ENCODE results near the gene PLD2.

PLD2 gene, protein sequence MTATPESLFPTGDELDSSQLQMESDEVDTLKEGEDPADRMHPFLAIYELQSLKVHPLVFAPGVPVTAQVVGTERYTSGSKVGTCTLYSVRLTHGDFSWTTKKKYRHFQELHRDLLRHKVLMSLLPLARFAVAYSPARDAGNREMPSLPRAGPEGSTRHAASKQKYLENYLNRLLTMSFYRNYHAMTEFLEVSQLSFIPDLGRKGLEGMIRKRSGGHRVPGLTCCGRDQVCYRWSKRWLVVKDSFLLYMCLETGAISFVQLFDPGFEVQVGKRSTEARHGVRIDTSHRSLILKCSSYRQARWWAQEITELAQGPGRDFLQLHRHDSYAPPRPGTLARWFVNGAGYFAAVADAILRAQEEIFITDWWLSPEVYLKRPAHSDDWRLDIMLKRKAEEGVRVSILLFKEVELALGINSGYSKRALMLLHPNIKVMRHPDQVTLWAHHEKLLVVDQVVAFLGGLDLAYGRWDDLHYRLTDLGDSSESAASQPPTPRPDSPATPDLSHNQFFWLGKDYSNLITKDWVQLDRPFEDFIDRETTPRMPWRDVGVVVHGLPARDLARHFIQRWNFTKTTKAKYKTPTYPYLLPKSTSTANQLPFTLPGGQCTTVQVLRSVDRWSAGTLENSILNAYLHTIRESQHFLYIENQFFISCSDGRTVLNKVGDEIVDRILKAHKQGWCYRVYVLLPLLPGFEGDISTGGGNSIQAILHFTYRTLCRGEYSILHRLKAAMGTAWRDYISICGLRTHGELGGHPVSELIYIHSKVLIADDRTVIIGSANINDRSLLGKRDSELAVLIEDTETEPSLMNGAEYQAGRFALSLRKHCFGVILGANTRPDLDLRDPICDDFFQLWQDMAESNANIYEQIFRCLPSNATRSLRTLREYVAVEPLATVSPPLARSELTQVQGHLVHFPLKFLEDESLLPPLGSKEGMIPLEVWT

DNA sequence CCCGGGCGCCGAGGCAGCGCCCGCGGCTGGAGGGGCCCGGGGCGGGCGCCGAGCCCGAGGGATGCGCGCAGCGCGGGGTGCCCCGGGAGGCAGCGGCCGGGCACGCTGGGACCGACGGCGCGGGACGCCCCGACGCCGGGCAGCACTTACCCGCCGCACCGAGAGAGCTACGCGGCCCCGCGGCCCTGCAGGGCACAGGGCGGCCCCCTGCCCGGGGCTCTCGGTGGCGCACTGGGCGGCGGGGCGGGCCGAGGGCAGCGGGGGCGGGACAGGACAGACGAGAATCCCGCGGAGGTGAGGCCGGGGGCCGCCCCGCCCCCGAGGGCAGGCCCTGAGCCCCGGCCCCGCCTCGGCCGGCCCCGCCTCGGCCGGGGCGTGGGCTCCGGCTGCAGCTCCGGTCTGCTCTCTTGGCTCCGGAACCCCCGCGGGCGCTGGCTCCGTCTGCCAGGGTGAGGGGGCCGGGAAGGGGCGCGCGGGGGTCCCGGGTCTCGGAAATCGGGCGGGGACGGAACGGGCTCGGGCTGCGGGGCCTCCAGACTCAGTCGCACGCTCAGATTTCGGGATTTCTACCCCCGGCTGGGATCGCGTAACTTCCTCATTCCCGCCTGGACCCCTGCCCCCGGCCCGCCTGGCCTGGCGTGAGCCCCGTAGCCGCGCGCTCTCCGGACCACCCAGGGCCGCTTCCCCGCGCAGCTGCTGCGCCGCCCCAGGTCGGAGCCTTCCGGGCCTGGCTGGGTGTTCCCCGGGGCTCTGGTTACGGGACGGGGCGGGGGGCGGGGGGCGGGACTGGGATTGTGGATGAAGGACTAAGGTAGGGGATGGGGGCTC is at the start of gene PLD2:
TSS of gene PLD2 (plus strand) at position 376 of the 828 bp plus-strand sequence. CDS start 621 bp downstream, outside the sequence.
- Histone ChIP-seq H3K9ac (ENCODE audit: low read length) (peak within 1 kb of the TSS; percentile 74), H3K27me3 (ENCODE audit: control insufficient read depth, insufficient read depth, low read length) (no peaks in the 10 kb centered on the region), H3K4me3 (ENCODE audit: low read depth, low read length) (peak within 1 kb of the TSS; percentile 74), H3K27ac (ENCODE audit: low read depth, low read length) (no peak within 1 kb of the TSS), H3K36me3 (ENCODE audit: control insufficient read depth, insufficient read depth, low read length) (peaks cover 29% of the 10 kb centered on the region), H3K9me3 (ENCODE audit: control insufficient read depth, insufficient read depth, low read depth, low read length) (no peaks in the 10 kb centered on the region), H3K4me1 (ENCODE audit: control insufficient read depth, insufficient read depth, low read length) (peaks cover 6% of the 10 kb centered on the region; the same call in 1 of the 2 replicates)

DNA sequence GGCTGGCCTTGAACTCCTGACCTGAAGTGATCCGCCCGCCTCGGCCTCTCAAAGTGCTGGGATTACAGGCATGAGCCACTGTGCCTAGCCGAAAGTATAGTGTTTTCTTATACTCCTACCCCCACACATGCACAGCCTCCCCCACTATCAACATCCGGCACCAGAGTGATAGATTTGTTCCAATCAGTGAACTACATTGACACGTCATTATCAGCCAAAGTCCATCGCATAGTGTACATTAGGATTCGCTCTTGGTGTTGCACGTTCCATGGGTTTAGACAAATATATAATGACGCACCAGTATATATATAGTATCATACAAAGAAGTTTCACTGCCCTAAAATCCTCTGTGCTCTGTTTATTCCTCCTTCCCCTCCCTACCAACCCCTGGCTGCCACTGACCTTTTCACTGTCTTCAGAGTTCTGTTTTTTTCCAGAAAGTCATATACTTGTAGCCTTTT is 47.1 kb upstream of the PLD2 start:
- H3K27ac ChIP-seq (ENCODE audit: low read depth, low read length) = no peak overlapping the region
- H3K9ac ChIP-seq (ENCODE audit: low read length) = no peak overlapping the region
- no peaks in the 10 kb centered on the region for H3K4me1 ChIP-seq (ENCODE audit: control insufficient read depth, insufficient read depth, low read length)
- no peaks in the 10 kb centered on the region for H3K9me3 ChIP-seq (ENCODE audit: control insufficient read depth, insufficient read depth, low read depth, low read length)
- H3K27me3 ChIP-seq (ENCODE audit: control insufficient read depth, insufficient read depth, low read length) = peaks cover 3% of the 10 kb centered on the region; the same call in 1 of the 2 replicates
- no peak overlapping the region for H3K4me3 ChIP-seq (ENCODE audit: low read depth, low read length)
- no peaks in the 10 kb centered on the region for H3K36me3 ChIP-seq (ENCODE audit: control insufficient read depth, insufficient read depth, low read length)

DNA sequence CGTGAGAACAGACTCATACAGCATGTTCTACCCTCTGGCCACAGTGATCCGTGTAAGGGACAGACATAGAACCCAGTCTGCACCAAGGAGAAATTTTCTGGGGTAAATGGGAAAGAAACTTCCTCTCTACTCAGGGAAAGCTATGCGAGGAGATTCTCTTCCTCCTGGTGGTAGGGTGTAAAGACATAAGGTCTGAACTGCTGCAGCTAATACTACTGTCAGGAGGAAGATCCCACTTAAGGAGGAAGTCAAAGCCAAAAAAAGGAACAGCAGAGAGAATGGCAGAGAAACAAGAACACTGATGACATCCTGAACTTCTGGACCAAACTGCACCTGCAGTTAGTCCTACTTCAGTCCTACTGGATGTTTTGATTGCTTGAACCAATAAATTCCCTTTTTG is 42.4 kb upstream of the PLD2 start:
- no peak overlapping the region for H3K9ac ChIP-seq (ENCODE audit: low read length)
- H3K4me1 ChIP-seq (ENCODE audit: control insufficient read depth, insufficient read depth, low read length) = no peaks in the 10 kb centered on the region
- H3K36me3 ChIP-seq (ENCODE audit: control insufficient read depth, insufficient read depth, low read length) = no peaks in the 10 kb centered on the region
- H3K27me3 ChIP-seq (ENCODE audit: control insufficient read depth, insufficient read depth, low read length) = no peaks in the 10 kb centered on the region
- no peak overlapping the region for H3K27ac ChIP-seq (ENCODE audit: low read depth, low read length)
- H3K4me3 ChIP-seq (ENCODE audit: low read depth, low read length) = no peak overlapping the region
- H3K9me3 ChIP-seq (ENCODE audit: control insufficient read depth, insufficient read depth, low read depth, low read length) = no peaks in the 10 kb centered on the region

DNA sequence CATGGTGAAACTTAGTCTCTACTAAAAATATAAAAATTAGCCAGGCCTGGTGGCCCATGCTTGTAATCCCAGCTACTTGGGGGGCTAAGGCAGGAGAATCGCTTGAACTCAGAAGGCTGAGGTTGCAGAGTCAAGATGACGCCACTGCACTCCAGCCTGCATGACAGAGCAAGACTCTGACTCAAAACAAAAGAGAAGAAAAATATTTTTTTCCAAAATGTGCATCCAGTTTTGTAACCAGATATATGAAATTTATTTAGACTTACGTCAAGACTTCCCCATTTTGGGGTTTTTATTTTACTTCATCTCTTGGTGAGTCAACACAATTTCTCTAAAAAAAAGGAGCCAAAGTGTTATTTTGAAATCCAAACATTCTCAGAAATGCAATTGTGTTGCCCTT is 40.8 kb upstream of the PLD2 start:
- no peak overlapping the region for H3K27ac ChIP-seq (ENCODE audit: low read depth, low read length)
- no peaks in the 10 kb centered on the region for H3K27me3 ChIP-seq (ENCODE audit: control insufficient read depth, insufficient read depth, low read length)
- H3K9me3 ChIP-seq (ENCODE audit: control insufficient read depth, insufficient read depth, low read depth, low read length) = no peaks in the 10 kb centered on the region
- H3K9ac ChIP-seq (ENCODE audit: low read length) = no peak overlapping the region
- H3K4me1 ChIP-seq (ENCODE audit: control insufficient read depth, insufficient read depth, low read length) = no peaks in the 10 kb centered on the region
- no peaks in the 10 kb centered on the region for H3K36me3 ChIP-seq (ENCODE audit: control insufficient read depth, insufficient read depth, low read length)
- no peak overlapping the region for H3K4me3 ChIP-seq (ENCODE audit: low read depth, low read length)

DNA sequence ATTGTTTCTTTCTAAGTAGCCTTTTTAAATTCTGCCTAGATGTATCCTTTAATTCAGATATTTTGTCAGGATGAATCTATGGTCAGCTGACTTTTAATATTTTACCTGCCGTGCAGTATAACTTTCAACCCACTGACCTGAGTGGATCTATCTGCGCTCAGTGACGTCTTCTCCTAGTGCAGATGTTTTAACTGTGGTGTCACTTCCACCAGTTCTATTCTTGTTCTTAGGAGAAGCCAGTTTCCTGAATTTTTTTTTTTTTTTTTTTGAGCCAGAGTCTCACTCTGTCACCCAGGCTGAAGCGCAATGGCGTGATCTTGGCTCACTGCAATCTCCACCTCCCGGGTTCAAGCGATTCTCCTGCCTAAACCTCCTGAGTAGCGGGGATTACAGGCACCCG is 40.2 kb upstream of the PLD2 start:
- Histone ChIP-seq H3K9me3 (ENCODE audit: control insufficient read depth, insufficient read depth, low read depth, low read length) (no peaks in the 10 kb centered on the region), H3K27ac (ENCODE audit: low read depth, low read length) (no peak overlapping the region), H3K36me3 (ENCODE audit: control insufficient read depth, insufficient read depth, low read length) (no peaks in the 10 kb centered on the region), H3K27me3 (ENCODE audit: control insufficient read depth, insufficient read depth, low read length) (no peaks in the 10 kb centered on the region), H3K9ac (ENCODE audit: low read length) (no peak overlapping the region), H3K4me3 (ENCODE audit: low read depth, low read length) (no peak overlapping the region), H3K4me1 (ENCODE audit: control insufficient read depth, insufficient read depth, low read length) (no peaks in the 10 kb centered on the region)

DNA sequence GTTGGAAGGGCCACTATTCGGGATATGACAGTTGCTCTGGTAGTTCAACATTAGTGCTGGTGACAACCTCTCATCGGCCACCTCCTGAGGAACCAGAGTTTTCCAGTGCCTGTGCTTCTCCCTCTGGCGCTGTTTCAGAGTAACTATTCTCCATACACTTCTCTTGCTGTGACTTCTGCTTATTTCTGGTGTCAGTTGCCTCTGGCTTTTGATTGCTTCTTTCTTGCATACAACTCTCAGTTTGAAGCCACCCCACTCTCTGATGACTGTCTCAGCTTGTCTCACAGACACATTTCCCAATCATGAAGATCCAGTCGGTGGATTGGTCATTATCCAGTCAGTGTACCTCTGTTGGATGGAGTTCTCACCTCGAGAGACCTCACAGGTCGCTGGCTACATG is 38.7 kb upstream of the PLD2 start:
- Histone ChIP-seq H3K27ac (ENCODE audit: low read depth, low read length) (no peak overlapping the region), H3K36me3 (ENCODE audit: control insufficient read depth, insufficient read depth, low read length) (no peaks in the 10 kb centered on the region), H3K9ac (ENCODE audit: low read length) (no peak overlapping the region), H3K9me3 (ENCODE audit: control insufficient read depth, insufficient read depth, low read depth, low read length) (no peaks in the 10 kb centered on the region), H3K4me1 (ENCODE audit: control insufficient read depth, insufficient read depth, low read length) (no peaks in the 10 kb centered on the region), H3K27me3 (ENCODE audit: control insufficient read depth, insufficient read depth, low read length) (no peaks in the 10 kb centered on the region), H3K4me3 (ENCODE audit: low read depth, low read length) (no peak overlapping the region)

DNA sequence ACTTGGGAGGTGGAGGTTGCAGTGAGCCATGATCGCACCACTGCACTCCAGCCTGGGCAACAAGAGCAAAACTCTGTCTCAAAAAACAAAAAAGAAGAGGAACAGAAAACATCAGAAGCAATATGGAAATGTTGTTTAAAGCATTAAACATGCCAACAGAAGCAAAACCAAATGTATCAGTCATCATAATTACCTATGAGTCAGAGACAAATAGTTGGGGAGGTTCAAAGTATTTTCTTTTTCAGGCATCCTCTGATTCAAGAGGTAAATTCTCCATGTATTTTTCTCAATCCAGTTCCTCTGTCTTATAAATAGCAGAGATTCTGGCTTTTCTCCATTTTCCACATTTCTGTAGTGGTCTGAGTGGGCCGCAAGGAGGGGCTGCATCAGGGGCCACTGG is 37.3 kb upstream of the PLD2 start:
- Histone ChIP-seq H3K9me3 (ENCODE audit: control insufficient read depth, insufficient read depth, low read depth, low read length) (no peaks in the 10 kb centered on the region), H3K4me3 (ENCODE audit: low read depth, low read length) (no peak overlapping the region), H3K4me1 (ENCODE audit: control insufficient read depth, insufficient read depth, low read length) (no peaks in the 10 kb centered on the region), H3K9ac (ENCODE audit: low read length) (no peak overlapping the region), H3K27me3 (ENCODE audit: control insufficient read depth, insufficient read depth, low read length) (no peaks in the 10 kb centered on the region), H3K27ac (ENCODE audit: low read depth, low read length) (no peak overlapping the region), H3K36me3 (ENCODE audit: control insufficient read depth, insufficient read depth, low read length) (no peaks in the 10 kb centered on the region)

DNA sequence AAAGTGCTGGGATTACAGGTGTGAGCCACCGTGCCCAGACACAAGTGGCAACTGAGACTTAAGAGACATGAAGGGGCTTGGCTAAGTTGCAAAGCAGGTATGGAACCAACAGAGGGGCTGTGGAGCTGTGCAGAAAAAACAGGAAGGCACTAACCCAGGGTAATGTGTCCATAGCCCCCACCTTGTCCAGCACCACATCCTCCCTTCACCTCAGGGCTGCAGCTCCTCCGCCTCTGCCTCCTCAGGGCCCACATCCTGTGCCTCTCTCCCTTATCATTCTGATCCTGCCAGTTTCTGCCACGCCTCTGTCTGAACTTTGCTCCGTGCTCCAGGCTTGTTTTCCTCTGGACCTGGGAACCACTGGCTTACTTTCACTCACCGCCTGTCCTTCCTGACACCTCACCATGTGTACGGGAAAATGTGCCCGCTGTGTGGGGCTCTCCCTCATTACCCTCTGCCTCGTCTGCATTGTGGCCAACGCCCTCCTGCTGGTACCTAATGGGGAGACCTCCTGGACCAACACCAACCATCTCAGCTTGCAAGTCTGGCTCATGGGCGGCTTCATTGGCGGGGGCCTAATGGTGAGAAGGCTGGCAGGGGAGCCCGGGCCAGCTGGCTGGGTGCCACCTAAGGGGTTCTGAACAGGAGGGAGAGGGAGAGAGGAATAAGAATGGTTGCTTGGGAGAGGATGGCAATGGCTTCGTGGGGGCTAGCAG is 35.3 kb upstream of the PLD2 start, which contains the start of gene TM4SF5:
TSS of gene TM4SF5 (plus strand) at position 368 of the 716 bp plus-strand sequence. CDS start at position 405, 37 bp downstream.
- Histone ChIP-seq H3K9ac (ENCODE audit: low read length) (no peak within 1 kb of the TSS), H3K36me3 (ENCODE audit: control insufficient read depth, insufficient read depth, low read length) (no peaks in the 10 kb centered on the region), H3K9me3 (ENCODE audit: control insufficient read depth, insufficient read depth, low read depth, low read length) (no peaks in the 10 kb centered on the region), H3K4me3 (ENCODE audit: low read depth, low read length) (no peak within 1 kb of the TSS), H3K4me1 (ENCODE audit: control insufficient read depth, insufficient read depth, low read length) (no peaks in the 10 kb centered on the region), H3K27me3 (ENCODE audit: control insufficient read depth, insufficient read depth, low read length) (no peaks in the 10 kb centered on the region), H3K27ac (ENCODE audit: low read depth, low read length) (no peak within 1 kb of the TSS)

DNA sequence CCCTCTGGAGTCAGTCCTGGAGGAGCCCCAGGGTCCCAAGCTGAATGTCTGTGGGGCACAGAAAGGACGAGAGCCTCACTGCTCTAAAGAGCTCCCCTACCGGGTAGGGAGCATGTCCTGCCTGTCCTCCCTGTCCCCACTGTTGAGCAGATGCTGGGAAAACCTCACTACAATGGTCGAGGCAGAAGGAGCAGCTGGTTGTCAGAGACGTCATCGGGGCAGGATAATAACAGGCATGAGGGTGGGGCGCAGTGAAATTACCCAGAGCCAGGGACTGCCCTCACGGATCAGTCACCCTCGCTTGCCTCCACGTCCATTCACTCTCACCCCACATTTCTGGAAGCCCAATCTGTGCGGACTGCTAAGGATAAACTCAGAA is 34.7 kb upstream of the PLD2 start:
- Histone ChIP-seq H3K36me3 (ENCODE audit: control insufficient read depth, insufficient read depth, low read length) (no peaks in the 10 kb centered on the region), H3K27ac (ENCODE audit: low read depth, low read length) (no peak overlapping the region), H3K27me3 (ENCODE audit: control insufficient read depth, insufficient read depth, low read length) (no peaks in the 10 kb centered on the region), H3K4me1 (ENCODE audit: control insufficient read depth, insufficient read depth, low read length) (no peaks in the 10 kb centered on the region), H3K4me3 (ENCODE audit: low read depth, low read length) (no peak overlapping the region), H3K9me3 (ENCODE audit: control insufficient read depth, insufficient read depth, low read depth, low read length) (no peaks in the 10 kb centered on the region), H3K9ac (ENCODE audit: low read length) (no peak overlapping the region)

Data from HUES6 (cell line).